ENCODE data around the gene ATF6.

ATF6 gene

GRCh38 chr1:161956930-161957329 lies 190.8 kb downstream of the ATF6 start:
- no peaks in the 10 kb centered on the region for H3K36me3 ChIP-seq (replicated peaks)
- no peak overlapping the region for H3K4me3 ChIP-seq (ENCODE audit: low read depth, low read length)
- no peak for DNase-seq
- no peak overlapping the region for H3K27ac ChIP-seq
- no peaks in the 10 kb centered on the region for H3K27me3 ChIP-seq (replicated peaks)
- in situ Hi-C loops (cut with HindIII; ENCODE audit: low pct_ligation_motif_present, low sequenced_read_pairs) = no loop called here
- TF ChIP-seq, protein P1, sequence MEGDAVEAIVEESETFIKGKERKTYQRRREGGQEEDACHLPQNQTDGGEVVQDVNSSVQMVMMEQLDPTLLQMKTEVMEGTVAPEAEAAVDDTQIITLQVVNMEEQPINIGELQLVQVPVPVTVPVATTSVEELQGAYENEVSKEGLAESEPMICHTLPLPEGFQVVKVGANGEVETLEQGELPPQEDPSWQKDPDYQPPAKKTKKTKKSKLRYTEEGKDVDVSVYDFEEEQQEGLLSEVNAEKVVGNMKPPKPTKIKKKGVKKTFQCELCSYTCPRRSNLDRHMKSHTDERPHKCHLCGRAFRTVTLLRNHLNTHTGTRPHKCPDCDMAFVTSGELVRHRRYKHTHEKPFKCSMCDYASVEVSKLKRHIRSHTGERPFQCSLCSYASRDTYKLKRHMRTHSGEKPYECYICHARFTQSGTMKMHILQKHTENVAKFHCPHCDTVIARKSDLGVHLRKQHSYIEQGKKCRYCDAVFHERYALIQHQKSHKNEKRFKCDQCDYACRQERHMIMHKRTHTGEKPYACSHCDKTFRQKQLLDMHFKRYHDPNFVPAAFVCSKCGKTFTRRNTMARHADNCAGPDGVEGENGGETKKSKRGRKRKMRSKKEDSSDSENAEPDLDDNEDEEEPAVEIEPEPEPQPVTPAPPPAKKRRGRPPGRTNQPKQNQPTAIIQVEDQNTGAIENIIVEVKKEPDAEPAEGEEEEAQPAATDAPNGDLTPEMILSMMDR (IDR thresholded peaks at IDR 0.05; ENCODE audit: low read depth, low read length, missing control alignments) = no peak

- Histone ChIP-seq H3K27ac (no peak overlapping the region), H3K4me3 (ENCODE audit: low read depth, low read length) (no peak overlapping the region), H3K36me3 (replicated peaks) (no peaks in the 10 kb centered on the region), H3K27me3 (replicated peaks) (no peaks in the 10 kb centered on the region)
- in situ Hi-C loops (cut with HindIII; ENCODE audit: low pct_ligation_motif_present, low sequenced_read_pairs) = no loop called here
- peak; percentile 53 for DNase-seq
- TF ChIP-seq, protein P1 (IDR thresholded peaks at IDR 0.05; ENCODE audit: low read depth, low read length, missing control alignments) = no peak
Observed at GRCh38 chr1:161958425-161958824, 192.3 kb downstream of the ATF6 start.

GRCh38 chr1:161962091-161962887 lies 196.2 kb downstream of the ATF6 start:
- in situ Hi-C loops (cut with HindIII; ENCODE audit: low pct_ligation_motif_present, low sequenced_read_pairs) = no loop called here

DNA sequence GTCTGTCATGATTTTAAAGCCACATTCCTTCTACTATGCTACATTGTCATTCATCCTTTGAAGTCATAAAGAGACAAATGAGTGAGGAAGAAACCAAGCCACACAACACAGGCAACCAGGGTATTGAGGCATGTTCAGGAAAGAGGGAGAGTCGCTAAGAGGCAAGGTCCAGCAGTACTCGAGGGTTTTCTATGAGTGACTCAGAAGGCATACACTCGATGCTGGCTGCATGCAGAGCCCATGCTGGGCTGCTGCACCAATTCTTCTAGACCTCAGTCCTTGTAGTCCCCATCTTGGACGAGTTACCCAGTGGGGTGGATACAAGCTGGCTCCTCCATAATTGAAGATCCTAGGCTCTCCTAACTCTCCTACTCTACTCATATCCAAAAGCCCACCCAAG lies 199.9 kb downstream of the ATF6 start:
- H3K27ac ChIP-seq = no peak overlapping the region
- H3K27me3 ChIP-seq (replicated peaks) = no peaks in the 10 kb centered on the region
- DNase-seq = no peak
- H3K4me3 ChIP-seq (ENCODE audit: low read depth, low read length) = no peak overlapping the region
- TF ChIP-seq, protein P1 (IDR thresholded peaks at IDR 0.05; ENCODE audit: low read depth, low read length, missing control alignments) = no peak
- H3K36me3 ChIP-seq (replicated peaks) = no peaks in the 10 kb centered on the region
- in situ Hi-C loops (cut with HindIII; ENCODE audit: low pct_ligation_motif_present, low sequenced_read_pairs) = no loop called here

More at GRCh38 chr1:161962091-161962887, 196.2 kb downstream of the ATF6 start:
- TF ChIP-seq, protein P1 (IDR thresholded peaks at IDR 0.05; ENCODE audit: low read depth, low read length, missing control alignments) = peak; percentile 21
- H3K36me3 ChIP-seq (replicated peaks) = no peaks in the 10 kb centered on the region
- H3K27me3 ChIP-seq (replicated peaks) = no peaks in the 10 kb centered on the region
- H3K4me3 ChIP-seq (ENCODE audit: low read depth, low read length) = peak overlapping the region; percentile 47
- H3K27ac ChIP-seq = peak overlapping the region; percentile 97
- DNase-seq = peak; percentile 88

DNA sequence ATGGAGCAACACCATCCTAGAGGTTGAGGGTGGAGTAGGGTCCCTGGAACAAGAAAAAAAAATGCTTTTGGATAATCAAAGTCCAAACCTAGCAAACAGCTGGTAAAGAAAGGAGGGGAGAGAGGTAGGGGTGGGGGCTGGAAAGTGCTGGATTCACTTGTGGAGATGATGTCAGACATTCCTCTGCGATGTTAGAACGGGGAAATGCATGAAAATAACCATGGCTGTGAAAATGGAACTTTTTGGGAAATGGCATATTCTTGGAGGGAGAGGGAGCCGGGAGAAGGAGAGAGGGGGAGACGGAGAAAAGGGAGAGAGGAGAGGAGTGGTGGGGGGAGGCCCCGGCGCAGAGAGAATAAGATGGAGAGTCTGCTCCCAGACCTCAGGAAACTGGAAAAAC lies 203.9 kb downstream of the ATF6 start:
- H3K27me3 ChIP-seq (replicated peaks) = no peaks in the 10 kb centered on the region
- no peak for DNase-seq
- in situ Hi-C loops (cut with HindIII; ENCODE audit: low pct_ligation_motif_present, low sequenced_read_pairs) = no loop called here
- H3K4me3 ChIP-seq (ENCODE audit: low read depth, low read length) = no peak overlapping the region
- TF ChIP-seq, protein P1 (IDR thresholded peaks at IDR 0.05; ENCODE audit: low read depth, low read length, missing control alignments) = no peak
- H3K27ac ChIP-seq = no peak overlapping the region
- no peaks in the 10 kb centered on the region for H3K36me3 ChIP-seq (replicated peaks)

- TF ChIP-seq, protein P1 (IDR thresholded peaks at IDR 0.05; ENCODE audit: low read depth, low read length, missing control alignments) = no peak
- no peak overlapping the region for H3K4me3 ChIP-seq (ENCODE audit: low read depth, low read length)
- no peak overlapping the region for H3K27ac ChIP-seq
- H3K27me3 ChIP-seq (replicated peaks) = no peaks in the 10 kb centered on the region
- H3K36me3 ChIP-seq (replicated peaks) = no peaks in the 10 kb centered on the region
- no peak for DNase-seq
- in situ Hi-C loops (cut with HindIII; ENCODE audit: low pct_ligation_motif_present, low sequenced_read_pairs) = no loop called here
Observed at GRCh38 chr1:161970633-161971032, 204.5 kb downstream of the ATF6 start.
